ENCODE data around the gene GALNTL6. TPM values are rescaled to one million over a fixed set of nuclear protein-coding genes. Genes with fewer than 3 reads are reported as not detected.

The GALNTL6 gene
- total RNA-seq, 1 donor from 2014 or later, result 2.1 TPM

DNA sequence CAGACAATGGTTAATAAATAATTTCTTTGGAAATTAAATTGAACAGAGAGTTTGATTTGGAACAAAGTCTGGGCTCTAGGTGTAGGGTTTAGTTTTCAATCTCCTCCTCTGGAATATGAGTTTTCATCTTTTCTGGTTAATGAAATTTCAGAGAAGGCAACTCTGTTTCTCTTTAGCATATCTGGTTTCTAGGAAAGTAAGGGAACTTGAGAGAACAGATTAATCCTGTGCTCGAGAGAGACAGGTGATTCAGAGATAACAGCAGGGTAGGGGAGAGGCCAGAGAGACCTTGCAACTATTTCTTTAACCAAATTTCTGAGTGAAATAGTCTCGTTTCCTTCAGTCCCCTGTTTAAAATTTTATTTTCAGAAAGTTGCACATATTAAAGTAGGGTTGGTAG is 275.4 kb downstream of the GALNTL6 start:
- Histone ChIP-seq H3K9ac (ENCODE audit: low read depth in 1 of 3, low read length in 3 of 3) (no peak overlapping the region), H3K36me3 (ENCODE audit: control insufficient read depth in 3 of 3, insufficient read depth in 3 of 3, low read length in 3 of 3) (no peaks in the 10 kb centered on the region), H3K4me1 (ENCODE audit: control insufficient read depth in 3 of 3, insufficient read depth in 3 of 3, low read length in 3 of 3) (no peaks in the 10 kb centered on the region), H3K9me3 (ENCODE audit: control insufficient read depth in 3 of 3, low read length in 3 of 3) (no peaks in the 10 kb centered on the region), H3K27ac (ENCODE audit: low read depth, low read length) (no peak overlapping the region), H3K4me3 (ENCODE audit: low read length in 3 of 3) (no peak overlapping the region), H3K27me3 (ENCODE audit: control insufficient read depth in 3 of 3, insufficient read depth in 3 of 3, low read length in 3 of 3) (no peaks in the 10 kb centered on the region)

- Histone ChIP-seq H3K36me3 (ENCODE audit: control insufficient read depth in 3 of 3, insufficient read depth in 3 of 3, low read length in 3 of 3) (no peaks in the 10 kb centered on the region), H3K27ac (ENCODE audit: low read depth, low read length) (no peak overlapping the region), H3K9ac (ENCODE audit: low read depth in 1 of 3, low read length in 3 of 3) (no peak overlapping the region), H3K4me3 (ENCODE audit: low read length in 3 of 3) (no peak overlapping the region), H3K9me3 (ENCODE audit: control insufficient read depth in 3 of 3, low read length in 3 of 3) (no peaks in the 10 kb centered on the region), H3K27me3 (ENCODE audit: control insufficient read depth in 3 of 3, insufficient read depth in 3 of 3, low read length in 3 of 3) (no peaks in the 10 kb centered on the region), H3K4me1 (ENCODE audit: control insufficient read depth in 3 of 3, insufficient read depth in 3 of 3, low read length in 3 of 3) (no peaks in the 10 kb centered on the region)
These were observed 282.0 kb downstream of the GALNTL6 start for GRCh38 chr4:172095161-172095560.

GRCh38 chr4:172096786-172097185 is 283.6 kb downstream of the GALNTL6 start:
- Histone ChIP-seq H3K9me3 (ENCODE audit: control insufficient read depth in 3 of 3, low read length in 3 of 3) (no peaks in the 10 kb centered on the region), H3K9ac (ENCODE audit: low read depth in 1 of 3, low read length in 3 of 3) (no peak overlapping the region), H3K27ac (ENCODE audit: low read depth, low read length) (no peak overlapping the region)

DNA sequence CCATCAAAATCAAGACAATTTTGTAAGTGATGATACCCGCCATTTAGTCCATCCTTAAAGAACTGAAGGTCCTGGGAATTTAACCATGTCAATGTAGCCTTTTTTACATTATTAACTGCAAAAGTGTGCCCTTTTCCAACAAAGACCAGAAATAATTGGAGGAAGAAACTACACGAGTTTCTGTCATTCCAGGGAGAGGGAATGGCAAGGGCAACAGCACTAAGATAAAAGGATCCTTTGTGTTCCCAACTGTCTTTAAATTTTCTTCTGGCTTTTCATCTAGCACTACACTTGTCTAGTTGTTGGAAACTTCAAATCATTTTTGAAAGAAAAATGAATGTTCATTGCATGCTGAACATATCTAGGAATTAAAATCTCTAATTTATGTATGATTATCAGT is 286.2 kb downstream of the GALNTL6 start:
- no peaks in the 10 kb centered on the region for H3K27me3 ChIP-seq (ENCODE audit: control insufficient read depth in 3 of 3, insufficient read depth in 3 of 3, low read length in 3 of 3)
- H3K36me3 ChIP-seq (ENCODE audit: control insufficient read depth in 3 of 3, insufficient read depth in 3 of 3, low read length in 3 of 3), result no peaks in the 10 kb centered on the region
- H3K27ac ChIP-seq (ENCODE audit: low read depth, low read length), result no peak overlapping the region
- H3K4me3 ChIP-seq (ENCODE audit: low read length in 3 of 3), result no peak overlapping the region
- no peaks in the 10 kb centered on the region for H3K9me3 ChIP-seq (ENCODE audit: control insufficient read depth in 3 of 3, low read length in 3 of 3)
- no peaks in the 10 kb centered on the region for H3K4me1 ChIP-seq (ENCODE audit: control insufficient read depth in 3 of 3, insufficient read depth in 3 of 3, low read length in 3 of 3)
- H3K9ac ChIP-seq (ENCODE audit: low read depth in 1 of 3, low read length in 3 of 3), result no peak overlapping the region

More at GRCh38 chr4:172096786-172097185, 283.6 kb downstream of the GALNTL6 start:
- Histone ChIP-seq H3K36me3 (ENCODE audit: control insufficient read depth in 3 of 3, insufficient read depth in 3 of 3, low read length in 3 of 3) (no peaks in the 10 kb centered on the region), H3K4me1 (ENCODE audit: control insufficient read depth in 3 of 3, insufficient read depth in 3 of 3, low read length in 3 of 3) (no peaks in the 10 kb centered on the region), H3K4me3 (ENCODE audit: low read length in 3 of 3) (no peak overlapping the region), H3K27me3 (ENCODE audit: control insufficient read depth in 3 of 3, insufficient read depth in 3 of 3, low read length in 3 of 3) (no peaks in the 10 kb centered on the region)

- H3K9ac ChIP-seq (ENCODE audit: low read depth in 1 of 3, low read length in 3 of 3), result no peak overlapping the region
- H3K4me1 ChIP-seq (ENCODE audit: control insufficient read depth in 3 of 3, insufficient read depth in 3 of 3, low read length in 3 of 3), result no peaks in the 10 kb centered on the region
- no peaks in the 10 kb centered on the region for H3K9me3 ChIP-seq (ENCODE audit: control insufficient read depth in 3 of 3, low read length in 3 of 3)
- no peaks in the 10 kb centered on the region for H3K27me3 ChIP-seq (ENCODE audit: control insufficient read depth in 3 of 3, insufficient read depth in 3 of 3, low read length in 3 of 3)
- H3K36me3 ChIP-seq (ENCODE audit: control insufficient read depth in 3 of 3, insufficient read depth in 3 of 3, low read length in 3 of 3), result no peaks in the 10 kb centered on the region
- H3K27ac ChIP-seq (ENCODE audit: low read depth, low read length), result no peak overlapping the region
- H3K4me3 ChIP-seq (ENCODE audit: low read length in 3 of 3), result no peak overlapping the region
These were observed 290.3 kb downstream of the GALNTL6 start for GRCh38 chr4:172103456-172103855.

GRCh38 chr4:172104539-172104938 is 291.3 kb downstream of the GALNTL6 start:
- Histone ChIP-seq H3K4me3 (ENCODE audit: low read length in 3 of 3) (no peak overlapping the region), H3K27ac (ENCODE audit: low read depth, low read length) (no peak overlapping the region), H3K36me3 (ENCODE audit: control insufficient read depth in 3 of 3, insufficient read depth in 3 of 3, low read length in 3 of 3) (no peaks in the 10 kb centered on the region), H3K9me3 (ENCODE audit: control insufficient read depth in 3 of 3, low read length in 3 of 3) (no peaks in the 10 kb centered on the region), H3K4me1 (ENCODE audit: control insufficient read depth in 3 of 3, insufficient read depth in 3 of 3, low read length in 3 of 3) (no peaks in the 10 kb centered on the region), H3K9ac (ENCODE audit: low read depth in 1 of 3, low read length in 3 of 3) (no peak overlapping the region), H3K27me3 (ENCODE audit: control insufficient read depth in 3 of 3, insufficient read depth in 3 of 3, low read length in 3 of 3) (no peaks in the 10 kb centered on the region)

DNA sequence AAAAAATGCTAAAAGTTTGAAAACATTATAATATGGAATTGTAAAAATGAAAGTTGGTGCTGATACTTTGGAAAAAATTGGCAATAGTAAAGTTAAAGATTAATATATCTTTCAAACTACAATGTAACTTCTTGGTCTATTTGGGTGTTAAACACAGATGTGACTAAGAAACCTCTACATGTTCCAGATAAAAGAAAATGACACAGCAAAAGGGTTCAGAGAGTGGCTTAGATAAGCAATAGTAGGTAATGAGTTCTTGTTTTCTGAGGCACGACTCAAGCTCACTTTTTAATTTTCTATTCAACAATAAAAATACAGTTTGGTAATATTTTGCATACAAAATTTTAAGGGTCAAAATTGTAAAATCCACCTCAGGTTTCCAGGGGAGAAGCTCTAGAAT is 292.7 kb downstream of the GALNTL6 start:
- Histone ChIP-seq H3K36me3 (ENCODE audit: control insufficient read depth in 3 of 3, insufficient read depth in 3 of 3, low read length in 3 of 3) (no peaks in the 10 kb centered on the region), H3K9ac (ENCODE audit: low read depth in 1 of 3, low read length in 3 of 3) (no peak overlapping the region), H3K4me1 (ENCODE audit: control insufficient read depth in 3 of 3, insufficient read depth in 3 of 3, low read length in 3 of 3) (no peaks in the 10 kb centered on the region), H3K9me3 (ENCODE audit: control insufficient read depth in 3 of 3, low read length in 3 of 3) (no peaks in the 10 kb centered on the region), H3K27ac (ENCODE audit: low read depth, low read length) (no peak overlapping the region), H3K27me3 (ENCODE audit: control insufficient read depth in 3 of 3, insufficient read depth in 3 of 3, low read length in 3 of 3) (no peaks in the 10 kb centered on the region), H3K4me3 (ENCODE audit: low read length in 3 of 3) (no peak overlapping the region)

GRCh38 chr4:172109466-172109865 is 296.3 kb downstream of the GALNTL6 start:
- H3K9ac ChIP-seq (ENCODE audit: low read depth in 1 of 3, low read length in 3 of 3), result no peak overlapping the region
- no peaks in the 10 kb centered on the region for H3K27me3 ChIP-seq (ENCODE audit: control insufficient read depth in 3 of 3, insufficient read depth in 3 of 3, low read length in 3 of 3)
- no peak overlapping the region for H3K4me3 ChIP-seq (ENCODE audit: low read length in 3 of 3)
- no peak overlapping the region for H3K27ac ChIP-seq (ENCODE audit: low read depth, low read length)
- no peaks in the 10 kb centered on the region for H3K9me3 ChIP-seq (ENCODE audit: control insufficient read depth in 3 of 3, low read length in 3 of 3)
- H3K4me1 ChIP-seq (ENCODE audit: control insufficient read depth in 3 of 3, insufficient read depth in 3 of 3, low read length in 3 of 3), result no peaks in the 10 kb centered on the region
- no peaks in the 10 kb centered on the region for H3K36me3 ChIP-seq (ENCODE audit: control insufficient read depth in 3 of 3, insufficient read depth in 3 of 3, low read length in 3 of 3)

DNA sequence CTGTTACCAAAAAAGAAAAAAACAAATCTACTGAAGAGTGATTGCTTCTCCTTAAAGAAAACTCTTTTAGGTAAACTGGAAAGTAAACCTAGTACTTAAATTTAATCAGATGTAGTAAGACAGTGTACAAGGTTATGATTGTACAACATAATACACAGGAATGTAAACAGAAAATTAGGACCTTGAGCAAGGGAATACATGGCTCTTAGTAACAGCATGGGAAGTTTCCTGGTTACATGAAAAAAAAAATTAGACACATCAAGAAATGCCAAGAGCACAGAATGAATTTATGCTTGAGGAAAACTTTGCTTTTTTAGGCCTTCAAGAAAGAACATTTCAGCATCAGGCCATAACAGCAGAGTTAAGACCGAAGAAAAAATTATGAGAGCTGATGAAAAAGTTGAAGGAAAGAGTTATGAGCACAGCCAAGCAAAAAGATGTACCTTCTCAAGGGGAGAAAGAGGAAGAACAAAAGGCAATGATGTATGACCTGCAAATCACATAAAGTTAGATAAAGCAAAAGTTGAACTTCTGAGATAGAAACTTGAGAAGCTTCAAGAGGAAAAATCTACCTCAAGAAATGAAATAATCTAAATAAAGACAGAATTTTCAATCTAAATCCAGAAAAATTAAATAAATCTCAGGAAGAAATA is 311.6 kb downstream of the GALNTL6 start:
- no peaks in the 10 kb centered on the region for H3K27me3 ChIP-seq (ENCODE audit: control insufficient read depth in 3 of 3, insufficient read depth in 3 of 3, low read length in 3 of 3)
- H3K9me3 ChIP-seq (ENCODE audit: control insufficient read depth in 3 of 3, low read length in 3 of 3), result no peaks in the 10 kb centered on the region
- H3K4me1 ChIP-seq (ENCODE audit: control insufficient read depth in 3 of 3, insufficient read depth in 3 of 3, low read length in 3 of 3), result no peaks in the 10 kb centered on the region
- H3K4me3 ChIP-seq (ENCODE audit: low read length in 3 of 3), result no peak overlapping the region
- no peak overlapping the region for H3K9ac ChIP-seq (ENCODE audit: low read depth in 1 of 3, low read length in 3 of 3)
- H3K36me3 ChIP-seq (ENCODE audit: control insufficient read depth in 3 of 3, insufficient read depth in 3 of 3, low read length in 3 of 3), result no peaks in the 10 kb centered on the region
- no peak overlapping the region for H3K27ac ChIP-seq (ENCODE audit: low read depth, low read length)

DNA sequence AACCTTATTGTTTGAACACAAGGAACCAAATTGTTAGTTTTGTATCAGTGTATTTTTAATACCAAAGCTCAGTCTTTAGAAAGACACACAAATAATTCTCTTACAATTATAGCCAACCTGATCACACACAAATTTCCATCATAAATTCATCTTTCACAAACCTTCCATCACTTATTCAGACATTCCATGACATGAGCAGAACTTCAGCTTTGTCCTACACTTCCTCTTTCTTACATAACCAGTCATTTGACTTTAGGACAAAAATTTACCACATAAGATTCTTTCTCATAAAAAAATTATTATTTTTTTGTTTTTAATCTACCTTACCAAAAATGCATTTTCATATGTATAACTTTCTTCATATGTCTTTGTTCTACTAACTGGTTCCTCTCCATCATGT is 312.2 kb downstream of the GALNTL6 start:
- Histone ChIP-seq H3K27ac (ENCODE audit: low read depth, low read length) (no peak overlapping the region), H3K4me3 (ENCODE audit: low read length in 3 of 3) (no peak overlapping the region), H3K36me3 (ENCODE audit: control insufficient read depth in 3 of 3, insufficient read depth in 3 of 3, low read length in 3 of 3) (no peaks in the 10 kb centered on the region), H3K9ac (ENCODE audit: low read depth in 1 of 3, low read length in 3 of 3) (no peak overlapping the region), H3K27me3 (ENCODE audit: control insufficient read depth in 3 of 3, insufficient read depth in 3 of 3, low read length in 3 of 3) (no peaks in the 10 kb centered on the region), H3K4me1 (ENCODE audit: control insufficient read depth in 3 of 3, insufficient read depth in 3 of 3, low read length in 3 of 3) (no peaks in the 10 kb centered on the region), H3K9me3 (ENCODE audit: control insufficient read depth in 3 of 3, low read length in 3 of 3) (no peaks in the 10 kb centered on the region)

Data from skeletal muscle tissue (tissue), 4 donors.